Activated T-cell treated with anti-CD3 and anti-CD28 coated beads, Interleukin-2, amount 50 U/mL, for 48 hours (primary cell): ENCODE results near the gene IL10RB.

Source experiments
- DNase-seq, 2 experiments: peaks; one replicate each; pipeline ENCODE4 v3.0.0-alpha.2; 2020

IL10RB gene

GRCh38 chr21:33268393-33268736 is 2.2 kb downstream of the IL10RB start:
- peak in 1 of 2 experiments; percentile 39 for DNase-seq

- DNase-seq = peak; percentile 54 to 61
These were observed 2.7 kb downstream of the IL10RB start for GRCh38 chr21:33268737-33269441.

GRCh38 chr21:33270986-33271385 is 4.8 kb downstream of the IL10RB start:
- DNase-seq = no peak

GRCh38 chr21:33273044-33273443 is 6.9 kb downstream of the IL10RB start:
- no peak for DNase-seq

GRCh38 chr21:33278721-33279120 is 12.6 kb downstream of the IL10RB start:
- DNase-seq = no peak

GRCh38 chr21:33279330-33279820 is 13.2 kb downstream of the IL10RB start:
- no peak for DNase-seq

GRCh38 chr21:33281096-33281652 is 15.0 kb downstream of the IL10RB start:
- DNase-seq = no peak

GRCh38 chr21:33283203-33283602 is 17.0 kb downstream of the IL10RB start:
- DNase-seq = no peak

- no peak for DNase-seq
These were observed 19.9 kb downstream of the IL10RB start for GRCh38 chr21:33286076-33286475.

GRCh38 chr21:33286600-33287456 is 20.7 kb downstream of the IL10RB start:
- DNase-seq = no peak

GRCh38 chr21:33289199-33289819 is 23.1 kb downstream of the IL10RB start:
- no peak for DNase-seq

GRCh38 chr21:33290441-33290840 is 24.3 kb downstream of the IL10RB start:
- DNase-seq = no peak

GRCh38 chr21:33291686-33292085 is 25.5 kb downstream of the IL10RB start:
- no peak for DNase-seq

- no peak for DNase-seq
These were observed 26.6 kb downstream of the IL10RB start for GRCh38 chr21:33292724-33293123.

- DNase-seq = no peak
These were observed 27.0 kb downstream of the IL10RB start for GRCh38 chr21:33293136-33293535.

GRCh38 chr21:33293811-33294216 is 27.6 kb downstream of the IL10RB start:
- no peak for DNase-seq

- no peak for DNase-seq
These were observed 30.0 kb downstream of the IL10RB start for GRCh38 chr21:33296156-33296555.

GRCh38 chr21:33299181-33299752 is 33.1 kb downstream of the IL10RB start:
- peak; percentile 50 to 56 for DNase-seq

GRCh38 chr21:33300701-33301631 is 34.8 kb downstream of the IL10RB start:
- DNase-seq = no peak

GRCh38 chr21:33301632-33302002 is 35.5 kb downstream of the IL10RB start:
- DNase-seq = no peak

- DNase-seq = no peak
These were observed 35.9 kb downstream of the IL10RB start for GRCh38 chr21:33302055-33302454.

GRCh38 chr21:33302796-33303195 is 36.6 kb downstream of the IL10RB start:
- DNase-seq = no peak
